Fibroblast of lung (primary cell): ENCODE measurements around the gene IQGAP2.

Experiments
- CTCF ChIP-seq, 2 donors: IDR thresholded peaks in 1 of 2; conservative IDR thresholded peaks in 1 of 2; 1 replicate in 1 of 2; 2 replicates in 1 of 2; pipeline ENCODE4 v1.5.1; 2011 to 2012; ENCODE audit warnings: low read length in 2 of 2, control low read depth in 1 of 2, inconsistent platforms in 1 of 2, low read depth in 1 of 2, mild to moderate bottlenecking in 1 of 2
- EZH2 ChIP-seq: IDR thresholded peaks from 2 replicates; pipeline ENCODE4 v1.5.1; 2012; ENCODE audit warnings: low read length, control low read depth, mild to moderate bottlenecking; ENCODE audit errors: missing control alignments

DNA sequence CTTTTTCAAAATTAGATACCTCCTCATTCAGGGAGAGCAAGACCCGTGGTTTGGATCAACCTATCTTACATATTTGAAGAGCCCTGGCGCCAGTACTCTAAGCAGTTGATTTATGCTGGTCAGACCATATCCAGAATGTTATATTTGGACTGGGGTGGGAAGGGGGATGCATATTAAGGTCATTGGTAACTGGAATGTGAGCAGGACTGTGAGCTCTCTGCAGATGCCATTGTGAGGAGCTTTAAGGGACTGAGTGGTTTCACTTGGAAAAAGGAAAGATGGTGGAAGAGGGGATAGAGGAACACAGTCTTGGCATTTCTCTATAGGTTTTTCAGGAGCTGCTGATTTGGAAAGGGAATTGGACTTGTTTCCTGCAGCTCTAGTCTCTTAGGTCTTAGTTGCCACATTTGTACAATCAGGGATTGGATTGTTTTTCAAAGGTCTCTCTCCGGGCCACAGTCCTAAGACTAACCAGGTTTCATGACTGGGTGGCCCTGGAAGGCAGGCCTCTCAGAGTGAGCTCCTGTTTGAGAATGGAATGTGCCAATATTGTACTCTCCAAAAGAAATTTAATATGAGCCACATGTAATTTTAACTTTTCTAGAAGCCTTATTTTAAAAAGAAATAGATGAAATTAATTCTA, 287.1 kb downstream of the IQGAP2 start:
- TF ChIP-seq CTCF (conservative IDR thresholded peaks at IDR 0.05 in 1 of 2, IDR thresholded peaks at IDR 0.05 in 1 of 2; ENCODE audit: low read depth in 1 of 2, low read length in 2 of 2) = no peak
- TF ChIP-seq EZH2 = no peak
